Panc1 (cell line): Measurements from ENCODE around the gene HPCAL1.
A peak's percentile ranks its signal among the peaks of the same experiment; 100 is the strongest.

Experiments
- POLR2AphosphoS5 ChIP-seq: IDR thresholded peaks from 2 replicates; pipeline ENCODE4 v1.6.1; 2012; ENCODE audit warnings: mild to moderate bottlenecking, low read depth, low read length, moderate library complexity
- SIN3A ChIP-seq: IDR thresholded peaks from 2 replicates; pipeline ENCODE4 v1.6.1; 2012; ENCODE audit warnings: low read depth, mild to moderate bottlenecking, low read length, moderate library complexity, borderline replicate concordance; ENCODE audit not compliant: insufficient read depth
- TF ChIP-seq, protein P1 (sequence below), 2 experiments: IDR thresholded peaks; 2 replicates each; pipeline ENCODE4 v1.6.1; 2011 to 2012; ENCODE audit warnings: low read depth in 2 of 2, control low read depth in 1 of 2, low read length in 1 of 2, mild to moderate bottlenecking in 1 of 2, moderate library complexity in 1 of 2; ENCODE audit not compliant: insufficient read depth in 1 of 2

DNA sequence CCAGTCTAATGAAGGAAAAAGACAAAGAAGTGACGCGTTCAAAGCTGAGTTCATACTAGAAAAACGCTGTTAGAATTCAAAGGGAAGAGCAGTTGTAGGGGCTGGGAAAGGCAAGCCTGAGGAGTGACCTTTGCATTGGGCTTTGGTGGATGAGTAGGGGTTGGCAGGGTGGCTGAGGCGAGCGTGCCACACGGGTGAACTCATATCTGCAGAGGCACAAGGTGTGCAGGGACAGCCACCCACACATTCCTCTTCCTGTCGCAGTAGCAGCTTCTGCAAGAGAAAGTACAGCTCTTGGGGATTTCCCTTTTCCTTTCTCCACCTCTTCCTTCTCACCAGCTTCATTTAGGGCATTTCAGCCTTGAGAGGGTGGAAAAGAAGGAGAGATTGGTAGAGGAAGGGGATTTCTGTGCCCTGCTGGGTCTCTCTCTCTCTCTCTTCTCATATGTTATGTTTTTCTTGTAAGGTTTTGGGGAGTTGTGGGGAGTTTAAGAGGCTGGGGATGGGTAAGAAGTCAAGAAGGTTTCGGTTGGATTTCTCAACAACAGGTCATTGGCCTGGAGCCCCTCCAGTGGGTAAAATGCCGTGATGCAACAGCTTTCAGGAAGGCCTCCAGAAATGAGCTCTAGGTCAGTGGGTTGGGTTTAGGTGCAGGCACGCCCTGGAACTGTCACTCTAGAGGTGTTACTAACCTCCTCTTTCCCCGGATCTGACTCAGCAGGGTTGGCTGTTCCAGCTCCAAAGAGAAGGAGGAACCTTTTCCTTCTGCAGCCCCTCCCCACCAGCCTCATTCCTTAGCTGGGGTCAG, 105.3 kb downstream of the HPCAL1 start:
- TF ChIP-seq, protein P1, sequence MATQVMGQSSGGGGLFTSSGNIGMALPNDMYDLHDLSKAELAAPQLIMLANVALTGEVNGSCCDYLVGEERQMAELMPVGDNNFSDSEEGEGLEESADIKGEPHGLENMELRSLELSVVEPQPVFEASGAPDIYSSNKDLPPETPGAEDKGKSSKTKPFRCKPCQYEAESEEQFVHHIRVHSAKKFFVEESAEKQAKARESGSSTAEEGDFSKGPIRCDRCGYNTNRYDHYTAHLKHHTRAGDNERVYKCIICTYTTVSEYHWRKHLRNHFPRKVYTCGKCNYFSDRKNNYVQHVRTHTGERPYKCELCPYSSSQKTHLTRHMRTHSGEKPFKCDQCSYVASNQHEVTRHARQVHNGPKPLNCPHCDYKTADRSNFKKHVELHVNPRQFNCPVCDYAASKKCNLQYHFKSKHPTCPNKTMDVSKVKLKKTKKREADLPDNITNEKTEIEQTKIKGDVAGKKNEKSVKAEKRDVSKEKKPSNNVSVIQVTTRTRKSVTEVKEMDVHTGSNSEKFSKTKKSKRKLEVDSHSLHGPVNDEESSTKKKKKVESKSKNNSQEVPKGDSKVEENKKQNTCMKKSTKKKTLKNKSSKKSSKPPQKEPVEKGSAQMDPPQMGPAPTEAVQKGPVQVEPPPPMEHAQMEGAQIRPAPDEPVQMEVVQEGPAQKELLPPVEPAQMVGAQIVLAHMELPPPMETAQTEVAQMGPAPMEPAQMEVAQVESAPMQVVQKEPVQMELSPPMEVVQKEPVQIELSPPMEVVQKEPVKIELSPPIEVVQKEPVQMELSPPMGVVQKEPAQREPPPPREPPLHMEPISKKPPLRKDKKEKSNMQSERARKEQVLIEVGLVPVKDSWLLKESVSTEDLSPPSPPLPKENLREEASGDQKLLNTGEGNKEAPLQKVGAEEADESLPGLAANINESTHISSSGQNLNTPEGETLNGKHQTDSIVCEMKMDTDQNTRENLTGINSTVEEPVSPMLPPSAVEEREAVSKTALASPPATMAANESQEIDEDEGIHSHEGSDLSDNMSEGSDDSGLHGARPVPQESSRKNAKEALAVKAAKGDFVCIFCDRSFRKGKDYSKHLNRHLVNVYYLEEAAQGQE (IDR thresholded peaks at IDR 0.05; ENCODE audit: insufficient read depth in 1 of 2, low read depth in 2 of 2, low read length in 1 of 2) = no peak
- TF ChIP-seq POLR2AphosphoS5 (peak; percentile 54), SIN3A (no peak)
